DMS114 treated with DMSO at 0.1 percent for 48 hours (cell line): ENCODE results near the gene CADM1.

ENCODE experiments used
- DNase-seq: peaks from one replicate; lab custom pipeline; 2025; ENCODE audit not compliant: unreplicated experiment; lab: John Stamatoyannopoulos, UW

CADM1 gene

GRCh38 chr11:115504276-115505158, at the start of gene CADM1:
TSS of gene CADM1 (minus strand) at chr11:115504415.
- DNase-seq, result peak; percentile 57

DNA sequence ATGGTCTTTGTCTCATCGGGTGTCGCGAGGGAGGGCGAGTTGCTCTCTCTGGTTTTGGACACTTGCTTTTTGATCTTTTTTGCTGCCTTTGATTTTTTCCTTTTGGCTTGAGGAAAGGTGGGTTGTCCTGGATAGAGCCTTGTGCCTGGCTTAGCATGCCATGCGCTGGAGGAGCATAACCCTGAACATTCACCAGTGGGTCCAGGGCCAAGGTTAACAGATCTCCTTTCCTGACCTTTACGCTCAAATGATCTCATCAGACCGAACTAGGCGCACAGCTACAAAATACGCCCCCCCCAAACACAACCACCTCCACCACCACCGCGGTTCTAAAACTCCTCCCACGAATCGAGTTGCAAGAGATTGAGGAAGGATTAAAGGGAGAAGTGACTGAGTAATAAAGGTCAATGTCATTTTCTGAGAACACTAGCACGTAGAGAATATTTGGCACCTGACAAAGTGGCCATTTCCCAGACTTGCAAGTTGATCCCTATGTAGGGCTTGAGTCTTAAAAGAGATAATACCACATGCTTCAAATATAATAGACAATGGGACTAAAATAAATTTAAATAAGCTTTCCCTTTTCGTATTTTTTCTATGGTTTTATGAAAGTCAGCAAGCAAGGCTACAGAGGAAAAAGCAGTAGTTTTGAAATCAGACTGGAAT, 48.7 kb upstream of the CADM1 start:
- DNase-seq, result no peak

DNA sequence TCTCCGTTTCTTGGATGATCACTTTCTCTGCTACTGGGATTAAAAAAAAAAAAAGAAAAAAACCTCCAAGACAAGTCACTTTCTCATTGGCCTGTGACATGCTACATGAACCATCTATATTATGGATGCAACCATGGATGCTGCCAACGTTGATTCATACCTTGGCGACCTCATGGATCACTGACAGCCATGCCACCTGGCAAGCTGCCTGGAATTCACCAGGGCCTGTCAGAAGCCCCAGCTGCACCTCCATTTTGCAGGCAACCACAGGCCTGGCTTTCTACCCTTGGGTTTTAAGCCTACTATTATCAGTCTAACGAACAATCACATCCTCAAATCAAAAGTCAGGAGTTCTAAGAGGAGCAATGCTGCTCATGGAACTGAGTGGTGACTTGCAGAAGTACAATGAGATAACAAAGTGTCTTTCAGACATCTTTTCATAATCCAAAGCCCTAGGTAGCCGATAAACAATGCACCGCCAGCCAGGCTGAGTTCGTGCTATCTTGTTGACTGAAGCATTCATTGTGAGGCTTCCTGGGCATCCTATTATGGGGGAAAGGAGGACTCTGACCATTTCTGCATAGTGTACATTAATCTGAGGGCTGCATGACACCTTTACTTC, 48.0 kb upstream of the CADM1 start:
- no peak for DNase-seq

DNA sequence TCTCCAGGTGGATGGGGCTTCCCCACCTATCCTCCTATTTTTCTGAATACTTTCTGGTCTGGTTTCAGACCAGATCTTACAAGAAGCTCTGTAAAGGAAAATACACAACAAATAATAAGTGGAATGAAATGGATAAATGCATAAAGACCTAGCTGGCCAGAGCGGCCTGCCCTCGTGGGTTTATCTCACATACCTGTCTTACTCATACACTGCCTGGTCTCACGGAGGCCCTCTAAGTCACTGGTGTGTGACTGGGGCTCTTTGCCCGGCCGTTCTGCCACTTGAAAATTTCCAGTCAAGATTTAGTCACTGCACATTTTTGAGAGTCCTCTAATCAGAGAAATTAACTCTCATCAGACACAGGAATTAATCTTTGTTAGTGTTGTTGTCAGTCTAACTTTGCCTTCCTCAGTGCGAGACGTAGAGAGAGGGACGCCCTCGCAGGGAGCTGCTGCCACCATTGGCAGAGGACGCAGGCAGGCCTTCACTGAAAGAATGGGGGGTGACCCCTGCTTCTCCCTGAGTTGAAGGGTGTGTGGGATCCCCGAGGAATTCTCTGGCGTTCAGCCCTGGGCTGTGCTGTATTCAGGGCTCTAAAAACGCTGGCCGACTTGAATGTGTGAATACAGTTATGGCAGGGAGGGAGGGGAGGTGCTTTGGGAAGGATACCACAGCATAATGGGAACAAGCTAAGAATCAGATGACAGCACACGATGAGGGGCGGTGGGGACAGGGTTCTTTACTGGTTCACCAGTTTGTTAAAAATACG, 46.3 kb upstream of the CADM1 start:
- no peak for DNase-seq

DNA sequence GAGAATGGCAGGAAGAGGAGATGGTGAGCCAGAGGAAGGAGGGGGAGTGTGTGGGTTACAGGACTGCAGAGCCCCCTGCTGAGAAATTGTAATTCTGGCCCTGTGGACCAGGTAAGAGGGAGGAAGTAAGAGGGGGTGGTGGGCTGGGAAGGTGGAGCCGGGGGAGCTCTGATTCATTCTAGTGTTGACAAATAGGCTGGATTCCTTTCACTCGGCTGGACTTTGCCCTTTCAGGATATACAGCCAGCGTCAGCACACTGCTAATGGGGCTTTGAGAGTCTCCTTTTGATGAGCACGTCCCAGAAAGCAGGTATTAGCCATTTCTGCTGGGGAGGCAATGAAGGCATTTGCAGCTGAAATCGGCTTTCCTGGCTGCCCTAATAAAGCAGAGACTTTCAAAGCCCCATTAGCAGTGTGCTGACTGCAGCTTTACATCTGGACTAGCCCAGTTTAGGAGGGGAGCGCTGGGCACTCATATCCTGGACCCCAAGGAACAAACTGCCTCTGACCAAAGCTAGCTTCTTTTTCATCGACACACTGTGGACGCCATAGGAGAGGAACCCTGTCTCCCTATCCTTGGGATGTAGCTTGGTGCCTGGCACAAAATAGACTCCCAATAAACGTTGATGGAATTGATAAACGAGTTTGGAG, 44.8 kb upstream of the CADM1 start:
- DNase-seq, result no peak

DNA sequence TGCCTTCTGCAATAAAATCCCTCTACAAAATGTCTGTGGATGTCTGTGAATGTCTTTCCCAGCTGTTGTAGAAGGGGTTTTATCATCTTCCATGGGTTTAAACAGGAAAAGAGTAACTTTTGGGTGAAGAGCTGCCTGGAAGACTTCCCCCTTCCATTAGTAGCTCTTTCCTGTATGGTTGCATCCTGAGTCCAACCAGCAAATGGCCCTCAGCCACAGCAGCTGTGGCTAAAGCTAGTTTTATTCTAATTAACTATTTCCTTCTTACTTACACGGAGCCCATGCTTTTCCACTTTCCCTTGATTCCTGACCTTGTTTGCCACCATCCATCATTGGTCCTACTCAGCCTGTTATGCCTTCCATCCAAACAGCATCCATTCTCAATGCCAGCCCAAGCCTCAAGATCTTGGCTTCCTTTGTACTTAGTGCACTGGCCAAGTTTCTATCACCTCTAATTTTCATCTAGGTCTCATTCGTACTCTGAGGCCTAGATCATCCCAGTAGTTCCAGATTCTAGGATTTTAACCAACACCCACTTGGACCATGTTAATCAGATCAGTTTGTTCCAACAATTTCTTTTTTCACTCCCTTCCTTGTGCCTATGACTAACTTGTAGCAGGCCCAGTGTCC, 41.5 kb upstream of the CADM1 start:
- DNase-seq, result no peak

DNA sequence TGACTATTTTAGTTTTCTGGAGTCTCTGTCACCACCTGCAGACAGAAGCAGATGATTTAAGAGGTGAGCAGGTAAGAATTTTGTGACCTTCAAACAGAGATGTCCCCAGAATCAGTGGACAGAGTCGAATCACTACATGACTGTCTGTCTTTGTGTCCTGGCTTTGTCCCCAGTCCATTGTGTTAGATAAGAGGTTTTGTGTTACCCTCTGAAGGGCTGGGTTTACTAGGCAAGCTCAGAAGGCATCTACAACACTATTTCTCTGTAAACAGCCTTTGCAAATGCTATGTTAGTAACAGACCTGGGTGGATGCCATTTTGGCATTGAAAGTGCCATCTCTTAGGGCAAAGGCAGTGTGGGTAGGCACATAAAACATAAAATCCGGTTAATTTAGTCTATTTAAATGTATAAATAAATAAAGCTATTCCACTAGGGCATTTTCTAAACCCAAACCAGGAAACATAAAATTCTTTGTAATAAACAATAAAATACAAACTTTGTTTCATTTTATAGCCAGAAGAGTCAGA, 40.3 kb upstream of the CADM1 start:
- no peak for DNase-seq

DNA sequence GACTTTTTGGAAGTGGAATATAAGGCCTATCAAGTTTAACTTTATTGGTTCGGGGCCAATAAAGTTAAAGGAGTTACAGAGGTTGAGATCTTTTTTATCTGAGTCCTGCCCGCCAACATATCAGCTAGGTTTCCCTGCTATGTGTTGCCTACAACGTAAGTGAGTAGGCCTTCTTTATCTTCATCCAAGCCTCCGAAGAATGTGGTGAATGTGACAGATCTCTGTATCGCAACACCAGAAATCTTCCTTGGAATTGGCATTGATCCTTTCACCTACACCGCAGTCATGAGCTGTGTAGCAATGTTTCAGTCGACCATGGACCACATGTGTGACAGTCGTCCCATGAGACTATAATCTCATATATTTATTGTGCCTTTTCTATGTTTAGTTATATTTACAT, 37.3 kb upstream of the CADM1 start:
- DNase-seq, result no peak

DNA sequence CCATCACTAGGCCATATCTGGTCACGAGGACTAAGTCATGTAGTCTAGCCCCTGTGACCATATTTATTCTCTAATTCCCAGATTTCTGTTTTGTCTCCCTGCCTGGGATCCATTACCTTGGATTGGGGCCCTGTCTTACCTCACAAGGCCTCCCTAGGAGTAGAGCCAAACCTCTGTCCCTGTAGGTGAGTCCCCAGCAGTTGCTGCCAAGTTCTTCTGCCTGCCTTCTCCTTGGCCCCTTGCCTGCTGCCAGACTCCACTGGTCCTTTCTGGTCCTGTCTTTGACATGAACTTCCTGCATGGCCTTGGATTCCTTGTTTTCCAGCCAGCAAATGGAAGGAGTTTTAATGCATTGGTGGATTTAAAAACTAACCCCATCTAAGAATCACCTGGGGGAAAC, 35.6 kb upstream of the CADM1 start:
- no peak for DNase-seq

- DNase-seq, result no peak
These were observed 31.6 kb upstream of the CADM1 start for GRCh38 chr11:115535781-115536180.

- DNase-seq, result no peak
These were observed 26.5 kb upstream of the CADM1 start for GRCh38 chr11:115530752-115531151.

GRCh38 chr11:115528225-115528624, 24.0 kb upstream of the CADM1 start:
- no peak for DNase-seq

DNA sequence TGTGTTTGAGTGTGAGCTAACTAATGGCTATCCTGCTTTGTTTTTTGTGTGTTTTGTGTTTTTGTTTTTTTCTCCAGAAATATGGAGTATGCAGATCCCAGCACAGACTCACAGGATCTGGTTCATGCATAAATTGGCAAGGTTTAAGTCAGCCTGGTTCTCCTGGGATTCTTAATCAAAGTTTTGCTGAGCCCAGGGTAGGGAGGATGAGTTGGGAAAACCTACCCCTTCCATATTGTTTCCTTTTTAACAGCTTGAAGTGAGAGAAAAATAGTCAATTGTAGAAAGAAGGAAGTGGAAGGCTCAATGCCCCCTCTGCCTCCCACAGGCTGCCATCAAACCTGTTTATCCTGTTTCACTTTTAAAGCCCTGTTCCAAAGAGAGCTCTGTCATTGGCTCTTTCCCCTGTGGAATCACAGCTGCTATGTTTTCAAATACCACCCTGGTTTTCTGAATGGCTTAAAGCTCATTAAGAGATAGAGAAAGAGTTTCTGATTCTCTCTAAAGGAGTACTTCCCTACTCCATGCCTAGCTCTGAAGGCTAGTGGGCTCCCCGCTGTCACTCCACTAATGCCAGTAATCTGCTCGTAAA, 23.4 kb upstream of the CADM1 start:
- DNase-seq, result no peak

GRCh38 chr11:115525531-115526006, 21.4 kb upstream of the CADM1 start:
- DNase-seq, result no peak

GRCh38 chr11:115524572-115524971, 20.4 kb upstream of the CADM1 start:
- no peak for DNase-seq

GRCh38 chr11:115523727-115524399, 19.6 kb upstream of the CADM1 start:
- no peak for DNase-seq

GRCh38 chr11:115522302-115522701, 18.1 kb upstream of the CADM1 start:
- DNase-seq, result no peak

GRCh38 chr11:115521825-115522224, 17.6 kb upstream of the CADM1 start:
- DNase-seq, result no peak
